Trophoblast cell (in vitro differentiated cells and primary cell): ENCODE results near the gene ROBO4.
A peak's percentile ranks its signal among the peaks of the same experiment; 100 is the strongest.

Source experiments
- DNase-seq, 2 donors: peaks; one replicate each; pipeline ENCODE4 v3.0.0-alpha.2; 2016
- H2AFZ ChIP-seq: 2 replicates; pipeline ENCODE4 v1.6.1; 2013; ENCODE audit warnings: low read length, moderate library complexity, mild to moderate bottlenecking; ENCODE audit not compliant: insufficient read depth, poor library complexity
- H2AK5ac ChIP-seq: 2 replicates; pipeline ENCODE4 v1.6.1; 2013; ENCODE audit warnings: mild to moderate bottlenecking, low read length
- H2BK120ac ChIP-seq: 2 replicates; pipeline ENCODE4 v1.6.1; 2013; ENCODE audit warnings: low read length, mild to moderate bottlenecking, moderate library complexity; ENCODE audit not compliant: insufficient read depth, poor library complexity
- H2BK12ac ChIP-seq: 2 replicates; pipeline ENCODE4 v1.6.1; 2013; ENCODE audit warnings: mild to moderate bottlenecking, low read length, moderate library complexity
- H2BK5ac ChIP-seq: 2 replicates; pipeline ENCODE4 v1.6.1; 2013; ENCODE audit warnings: low read length, low read depth, moderate library complexity, mild to moderate bottlenecking; ENCODE audit not compliant: poor library complexity
- H3K14ac ChIP-seq: 2 replicates; pipeline ENCODE4 v1.6.1; 2013; ENCODE audit warnings: mild to moderate bottlenecking, low read length
- H3K18ac ChIP-seq: 2 replicates; pipeline ENCODE4 v1.6.1; 2013; ENCODE audit warnings: mild to moderate bottlenecking, low read length
- H3K23ac ChIP-seq: 2 replicates; pipeline ENCODE4 v1.6.1; 2013; ENCODE audit warnings: low read length
- H3K27ac ChIP-seq: 2 replicates; pipeline ENCODE4 v1.5.1; 2013; ENCODE audit warnings: low read depth, mild to moderate bottlenecking, inconsistent platforms, low read length, moderate library complexity
- H3K27me3 ChIP-seq: 2 replicates; pipeline ENCODE4 v1.6.1; 2013; ENCODE audit warnings: inconsistent platforms, mild to moderate bottlenecking, low read length, moderate library complexity; ENCODE audit not compliant: insufficient read depth
- H3K36me3 ChIP-seq, 2 experiments: 1 replicate in 1 of 2; 2 replicates in 1 of 2; pipeline ENCODE4 v1.6.1; 2013; ENCODE audit warnings: low read length in 2 of 2, mild to moderate bottlenecking in 2 of 2, moderate library complexity in 1 of 2; ENCODE audit not compliant: insufficient read depth in 2 of 2, control insufficient read depth in 1 of 2
- H3K4ac ChIP-seq: 2 replicates; pipeline ENCODE4 v1.6.1; 2013; ENCODE audit warnings: low read depth, mild to moderate bottlenecking, low read length, moderate library complexity
- H3K4me1 ChIP-seq, 2 experiments: 1 replicate in 1 of 2; 2 replicates in 1 of 2; pipeline ENCODE4 v1.6.1; 2013; ENCODE audit warnings: low read length in 2 of 2, mild to moderate bottlenecking in 2 of 2, moderate library complexity in 1 of 2; ENCODE audit not compliant: insufficient read depth in 2 of 2, control insufficient read depth in 1 of 2
- H3K4me2 ChIP-seq: 2 replicates; pipeline ENCODE4 v1.6.1; 2013; ENCODE audit warnings: inconsistent platforms, mild to moderate bottlenecking, low read length, moderate library complexity
- H3K4me3 ChIP-seq: 2 replicates; pipeline ENCODE4 v1.5.1; 2013; ENCODE audit warnings: mild to moderate bottlenecking, low read depth, low read length, inconsistent platforms
- H3K79me1 ChIP-seq: one replicate; pipeline ENCODE4 v1.6.1; 2013; ENCODE audit warnings: low read length
- H3K79me2 ChIP-seq: 2 replicates; pipeline ENCODE4 v1.6.1; 2013; ENCODE audit warnings: low read length, mild to moderate bottlenecking; ENCODE audit not compliant: control insufficient read depth, insufficient read depth, poor library complexity
- H3K9ac ChIP-seq: 2 replicates; pipeline ENCODE4 v1.6.1; 2013; ENCODE audit warnings: mild to moderate bottlenecking, low read length
- H3K9me3 ChIP-seq: 2 replicates; pipeline ENCODE4 v1.6.1; 2013; ENCODE audit warnings: low read depth, mild to moderate bottlenecking, control low read depth, inconsistent platforms, low read length; ENCODE audit not compliant: insufficient read depth
- H4K12ac ChIP-seq: 2 replicates; pipeline ENCODE4 v1.6.1; 2013; ENCODE audit warnings: low read depth, mild to moderate bottlenecking, low read length, moderate library complexity
- H4K8ac ChIP-seq: 2 replicates; pipeline ENCODE4 v1.6.1; 2013; ENCODE audit warnings: low read depth, mild to moderate bottlenecking, low read length, moderate library complexity
- H4K91ac ChIP-seq: one replicate; pipeline ENCODE4 v1.6.1; 2013; ENCODE audit warnings: low read depth, mild to moderate bottlenecking, low read length, moderate library complexity
- WGBS: extraction: QIAGEN DNeasy Blood & Tissue Kit; methylation state at CpG from one replicate; pipeline ENCODE4 v1.1.7; 2013; ENCODE audit warnings: missing lambda C conversion rate; ENCODE audit not compliant: insufficient read length, insufficient coverage; ENCODE audit errors: extremely low coverage; 5-methylcytosine and 5-hydroxymethylcytosine counted together

The ROBO4 gene

GRCh38 chr11:124841840-124842239 lies 55.8 kb downstream of the ROBO4 start:
- H3K79me1 ChIP-seq: no peaks in the 10 kb centered on the region
- H4K12ac ChIP-seq: no peak overlapping the region
- no peak overlapping the region for H2AK5ac ChIP-seq
- no peaks in the 10 kb centered on the region for H3K36me3 ChIP-seq
- no peak overlapping the region for H3K4me3 ChIP-seq
- H4K91ac ChIP-seq: no peak overlapping the region
- no peak overlapping the region for H4K8ac ChIP-seq
- no peak overlapping the region for H3K4ac ChIP-seq
- H3K9ac ChIP-seq: no peak overlapping the region
- no peak overlapping the region for H3K4me2 ChIP-seq
- peaks cover 4 to 7% of the 10 kb centered on the region in 2 experiments for H3K4me1 ChIP-seq
- H3K14ac ChIP-seq: no peak overlapping the region
- H2AFZ ChIP-seq: no peak overlapping the region
- peaks cover 76% of the 10 kb centered on the region for H3K27me3 ChIP-seq
- no CpG with 5 or more reads among the region's 2 CpGs for WGBS
- H2BK120ac ChIP-seq: no peak overlapping the region
- no peak overlapping the region for H3K27ac ChIP-seq
- no peak for DNase-seq
- H3K18ac ChIP-seq: no peak overlapping the region
- no peak overlapping the region for H3K23ac ChIP-seq
- H2BK12ac ChIP-seq: no peak overlapping the region
- H3K9me3 ChIP-seq: peaks cover 6% of the 10 kb centered on the region
- no peaks in the 10 kb centered on the region for H3K79me2 ChIP-seq
- no peak overlapping the region for H2BK5ac ChIP-seq

- H3K18ac ChIP-seq: no peak overlapping the region
- no peak overlapping the region for H3K4ac ChIP-seq
- H3K4me1 ChIP-seq: peaks cover 4 to 7% of the 10 kb centered on the region in 2 experiments
- no peak overlapping the region for H4K12ac ChIP-seq
- no peak overlapping the region for H3K27ac ChIP-seq
- no peaks in the 10 kb centered on the region for H3K79me2 ChIP-seq
- no peaks in the 10 kb centered on the region for H3K36me3 ChIP-seq
- no peak overlapping the region for H4K8ac ChIP-seq
- H3K4me3 ChIP-seq: no peak overlapping the region
- H2BK5ac ChIP-seq: no peak overlapping the region
- H3K79me1 ChIP-seq: no peaks in the 10 kb centered on the region
- DNase-seq: peak in 1 of 2 donors; percentile 35
- no peak overlapping the region for H3K14ac ChIP-seq
- H2AK5ac ChIP-seq: no peak overlapping the region
- H4K91ac ChIP-seq: no peak overlapping the region
- H2AFZ ChIP-seq: no peak overlapping the region
- no peak overlapping the region for H3K9ac ChIP-seq
- no peak overlapping the region for H2BK12ac ChIP-seq
- peaks cover 72% of the 10 kb centered on the region for H3K27me3 ChIP-seq
- H3K23ac ChIP-seq: no peak overlapping the region
- H2BK120ac ChIP-seq: no peak overlapping the region
- no peak overlapping the region for H3K4me2 ChIP-seq
- peaks cover 6% of the 10 kb centered on the region for H3K9me3 ChIP-seq
- no CpG with 5 or more reads among the region's 3 CpGs for WGBS
Observed at GRCh38 chr11:124841201-124841600, 56.5 kb downstream of the ROBO4 start.

DNA sequence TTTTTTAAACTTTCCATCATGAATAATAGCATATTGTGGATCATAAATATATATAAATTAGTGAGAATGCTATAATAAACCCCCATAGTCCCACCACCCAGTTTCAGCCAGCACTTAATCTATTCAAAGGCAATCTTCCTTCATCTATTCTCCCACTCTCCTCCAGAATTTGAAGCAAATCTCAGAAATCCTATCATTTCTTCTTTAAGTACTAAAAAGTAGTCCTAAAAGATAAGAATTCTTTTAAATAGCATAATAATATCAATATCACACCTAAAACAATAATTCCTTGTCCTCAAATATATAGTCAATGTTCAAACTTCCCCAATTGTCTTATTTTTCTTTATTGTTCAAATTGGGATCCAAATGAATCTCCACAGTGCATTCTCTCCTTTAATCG lies 57.0 kb downstream of the ROBO4 start:
- H3K27me3 ChIP-seq: peaks cover 67% of the 10 kb centered on the region
- H4K12ac ChIP-seq: no peak overlapping the region
- H2AFZ ChIP-seq: no peak overlapping the region
- H2BK120ac ChIP-seq: no peak overlapping the region
- no peak overlapping the region for H4K91ac ChIP-seq
- no peak overlapping the region for H2BK5ac ChIP-seq
- H3K23ac ChIP-seq: no peak overlapping the region
- no peak overlapping the region for H3K27ac ChIP-seq
- no peak overlapping the region for H3K9ac ChIP-seq
- no peaks in the 10 kb centered on the region for H3K79me1 ChIP-seq
- no peak overlapping the region for H3K4ac ChIP-seq
- peaks cover 4 to 7% of the 10 kb centered on the region in 2 experiments for H3K4me1 ChIP-seq
- peaks cover 6% of the 10 kb centered on the region for H3K9me3 ChIP-seq
- H4K8ac ChIP-seq: no peak overlapping the region
- no peaks in the 10 kb centered on the region for H3K79me2 ChIP-seq
- no peak overlapping the region for H3K4me2 ChIP-seq
- no CpG with 5 or more reads among the region's 1 CpG for WGBS
- no peak overlapping the region for H2BK12ac ChIP-seq
- DNase-seq: no peak
- H3K4me3 ChIP-seq: no peak overlapping the region
- H2AK5ac ChIP-seq: no peak overlapping the region
- no peaks in the 10 kb centered on the region for H3K36me3 ChIP-seq
- no peak overlapping the region for H3K18ac ChIP-seq
- H3K14ac ChIP-seq: no peak overlapping the region

DNA sequence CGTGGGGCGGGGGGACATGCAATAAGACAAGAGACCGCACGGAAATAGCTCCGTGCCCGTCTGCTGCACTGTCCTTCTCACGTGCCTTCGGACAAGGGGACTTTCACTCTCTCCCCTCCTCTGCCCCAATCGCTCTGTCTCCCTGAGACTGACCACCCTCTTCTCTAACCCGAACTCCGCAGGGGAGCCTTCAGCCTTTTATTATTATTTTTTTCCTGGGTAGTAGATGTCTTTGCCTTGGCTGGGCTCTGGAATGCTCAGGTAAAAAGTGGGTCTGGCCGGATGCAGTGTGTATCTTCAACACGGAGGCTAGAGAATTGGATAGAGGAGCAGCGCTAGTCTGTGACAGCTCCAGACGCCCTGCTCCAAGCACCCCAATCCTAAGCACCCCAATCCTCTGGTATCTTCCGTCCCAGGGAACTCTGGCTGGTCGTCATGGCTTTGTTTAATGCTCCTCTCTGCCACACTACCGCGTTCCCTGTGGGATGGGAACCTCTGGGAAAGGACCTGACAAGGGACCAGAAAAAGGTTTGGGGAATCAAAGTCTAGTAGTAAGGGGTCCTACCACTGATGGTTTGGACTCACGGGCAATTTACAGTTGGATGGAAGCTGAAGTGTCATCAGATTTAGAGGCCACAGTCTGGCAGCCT lies 57.6 kb downstream of the ROBO4 start:
- no peak overlapping the region for H4K91ac ChIP-seq
- no peak for DNase-seq
- no peak overlapping the region for H2BK5ac ChIP-seq
- no peak overlapping the region for H2BK120ac ChIP-seq
- H2BK12ac ChIP-seq: no peak overlapping the region
- no peaks in the 10 kb centered on the region for H3K79me1 ChIP-seq
- peaks cover 4 to 7% of the 10 kb centered on the region in 2 experiments for H3K4me1 ChIP-seq
- no peak overlapping the region for H3K23ac ChIP-seq
- H4K8ac ChIP-seq: no peak overlapping the region
- peak overlapping the region; percentile 61 for H3K4me2 ChIP-seq
- no peak overlapping the region for H3K18ac ChIP-seq
- no peak overlapping the region for H3K4me3 ChIP-seq
- H3K14ac ChIP-seq: no peak overlapping the region
- H3K9me3 ChIP-seq: peaks cover 6% of the 10 kb centered on the region
- H2AK5ac ChIP-seq: no peak overlapping the region
- no peak overlapping the region for H3K27ac ChIP-seq
- no CpG with 5 or more reads among the region's 20 CpGs for WGBS
- no peaks in the 10 kb centered on the region for H3K36me3 ChIP-seq
- peak overlapping the region; percentile 26 for H2AFZ ChIP-seq
- H3K9ac ChIP-seq: no peak overlapping the region
- H3K4ac ChIP-seq: no peak overlapping the region
- H3K27me3 ChIP-seq: peaks cover 61% of the 10 kb centered on the region
- H4K12ac ChIP-seq: no peak overlapping the region
- no peaks in the 10 kb centered on the region for H3K79me2 ChIP-seq
